Neuronal stem cell (in vitro differentiated cells): Measurements from ENCODE around the gene LTBP3. TPM values are rescaled to one million over a fixed set of nuclear protein-coding genes. Genes with fewer than 3 reads are reported as not detected.

Experiments used
- DNase-seq: peaks from one replicate; pipeline ENCODE4 v3.0.0-alpha.2; 2013; ENCODE audit warnings: low spot score
- H2AFZ ChIP-seq: one replicate; pipeline ENCODE4 v1.6.1; 2013; ENCODE audit warnings: mild to moderate bottlenecking, low read length, inconsistent platforms
- H2AK5ac ChIP-seq: 2 replicates; pipeline ENCODE4 v1.6.1; 2013; ENCODE audit warnings: low read depth, mild to moderate bottlenecking, inconsistent platforms, low read length, moderate library complexity, mixed read lengths
- H2BK120ac ChIP-seq: 2 replicates; pipeline ENCODE4 v1.6.1; 2013; ENCODE audit warnings: low read depth, mild to moderate bottlenecking, inconsistent platforms, low read length, moderate library complexity, mixed read lengths
- H2BK12ac ChIP-seq: one replicate; pipeline ENCODE4 v1.6.1; 2013; ENCODE audit warnings: low read length, inconsistent platforms
- H2BK15ac ChIP-seq: 2 replicates; pipeline ENCODE4 v1.6.1; 2013; ENCODE audit warnings: mild to moderate bottlenecking, low read length, inconsistent platforms, mixed read lengths
- H2BK5ac ChIP-seq: one replicate; pipeline ENCODE4 v1.6.1; 2013; ENCODE audit warnings: inconsistent platforms, mild to moderate bottlenecking, low read length, moderate library complexity
- H3K14ac ChIP-seq: one replicate; pipeline ENCODE4 v1.6.1; 2013; ENCODE audit warnings: low read length, inconsistent platforms
- H3K18ac ChIP-seq: 2 replicates; pipeline ENCODE4 v1.6.1; 2013; ENCODE audit warnings: low read length, inconsistent platforms
- H3K23ac ChIP-seq: 2 replicates; pipeline ENCODE4 v1.6.1; 2013; ENCODE audit warnings: low read depth, mild to moderate bottlenecking, mixed read lengths, low read length, inconsistent platforms; ENCODE audit not compliant: poor library complexity
- H3K27ac ChIP-seq: replicated peaks from 3 replicates; pipeline ENCODE4 v1.5.1; 2013; ENCODE audit warnings: low read length, inconsistent platforms
- H3K27me3 ChIP-seq, 3 experiments: 2 replicates each; pipeline ENCODE4 v1.6.1; 2013; ENCODE audit warnings: low read length in 3 of 3, mild to moderate bottlenecking in 2 of 3, inconsistent platforms in 1 of 3, low read depth in 1 of 3, mixed read lengths in 1 of 3, moderate library complexity in 1 of 3; ENCODE audit not compliant: control insufficient read depth in 3 of 3, insufficient read depth in 3 of 3
- H3K36me3 ChIP-seq, 2 donors: replicated peaks in 1 of 2; 2 replicates each; pipeline ENCODE4 v1.6.1; 2013; ENCODE audit warnings: low read length in 2 of 2; ENCODE audit not compliant: control insufficient read depth in 2 of 2, insufficient read depth in 2 of 2
- H3K4ac ChIP-seq: 2 replicates; pipeline ENCODE4 v1.6.1; 2013; ENCODE audit warnings: inconsistent platforms, mild to moderate bottlenecking, low read length, moderate library complexity
- H3K4me1 ChIP-seq, 2 donors: 1 replicate in 1 of 2; 2 replicates in 1 of 2; pipeline ENCODE4 v1.6.1; 2013; ENCODE audit warnings: low read length in 2 of 2, low read depth in 1 of 2; ENCODE audit not compliant: control insufficient read depth in 2 of 2, insufficient read depth in 1 of 2
- H3K4me2 ChIP-seq: one replicate; pipeline ENCODE4 v1.6.1; 2013; ENCODE audit warnings: mild to moderate bottlenecking, low read length, inconsistent platforms; ENCODE audit not compliant: insufficient read depth, poor library complexity, severe bottlenecking
- H3K4me3 ChIP-seq, 2 donors: 2 replicates each; pipeline ENCODE4 v1.5.1; 2013; ENCODE audit warnings: low read length in 2 of 2, mild to moderate bottlenecking in 2 of 2, inconsistent platforms in 1 of 2, moderate library complexity in 1 of 2
- H3K79me1 ChIP-seq: one replicate; pipeline ENCODE4 v1.6.1; 2013; ENCODE audit warnings: low read depth, mild to moderate bottlenecking, inconsistent platforms, low read length, moderate library complexity
- H3K9ac ChIP-seq: one replicate; pipeline ENCODE4 v1.6.1; 2013; ENCODE audit warnings: mild to moderate bottlenecking, low read depth, low read length, inconsistent platforms; ENCODE audit not compliant: poor library complexity
- H3K9me3 ChIP-seq, 2 donors: replicated peaks in 1 of 2; 2 replicates each; pipeline versions ENCODE3 to v1.6.1; 2013; ENCODE audit warnings: low read length in 2 of 2, mild to moderate bottlenecking in 2 of 2, inconsistent platforms in 1 of 2, low read depth in 1 of 2, mixed read lengths in 1 of 2, moderate library complexity in 1 of 2; ENCODE audit not compliant: control insufficient read depth in 2 of 2, insufficient read depth in 1 of 2
- H4K8ac ChIP-seq: one replicate; pipeline ENCODE4 v1.6.1; 2013; ENCODE audit warnings: low read depth, mild to moderate bottlenecking, inconsistent platforms, low read length, moderate library complexity
- H4K91ac ChIP-seq: one replicate; pipeline ENCODE4 v1.6.1; 2013; ENCODE audit warnings: low read length, low read depth, mild to moderate bottlenecking, inconsistent platforms; ENCODE audit not compliant: poor library complexity
- WGBS, 2 donors: extraction: QIAGEN DNeasy Blood & Tissue Kit; methylation state at CpG; one replicate each; pipeline ENCODE4 v1.1.7; 2013; ENCODE audit warnings: missing lambda C conversion rate in 2 of 2, mixed read lengths in 1 of 2; ENCODE audit not compliant: insufficient read length in 2 of 2, insufficient replicate concordance in 1 of 2; ENCODE audit errors: extremely low coverage in 2 of 2; 5-methylcytosine and 5-hydroxymethylcytosine counted together
- polyA plus RNA-seq, 2 experiments: library from polyadenylated mRNA; stranded (reverse); fragments of 200-250 nt; gene quantifications; one replicate each; pipeline ENCODE4 v1.2.3, GENCODE V29; 2013

LTBP3 gene
- 8.7 TPM for polyA plus RNA-seq (2013, experiment 1 of 2)
- polyA plus RNA-seq (2013, experiment 2 of 2) = 8.6 TPM

- H3K4me3 ChIP-seq = peak within 1 kb of the TSS; percentile 64 to 81
- H4K91ac ChIP-seq = peak within 1 kb of the TSS; percentile 20
- peak within 1 kb of the TSS; percentile 61 for H3K23ac ChIP-seq
- peak within 1 kb of the TSS; percentile 91 for H2AK5ac ChIP-seq
- peak within 1 kb of the TSS; percentile 89 for H2BK5ac ChIP-seq
- H2BK12ac ChIP-seq = peak within 1 kb of the TSS; percentile 58
- peaks cover 38 to 45% of the 10 kb centered on the region in 2 donors for H3K4me1 ChIP-seq
- H3K4me2 ChIP-seq = peak within 1 kb of the TSS; percentile 96
- no peak within 1 kb of the TSS for H4K8ac ChIP-seq
- DNase-seq = no peak
- no CpG with 5 or more reads among the region's 79 CpGs for whole genome bisulfite sequencing, 2 donors
- H2AFZ ChIP-seq = peak within 1 kb of the TSS; percentile 83
- peak within 1 kb of the TSS; percentile 72 for H3K14ac ChIP-seq
- H3K79me1 ChIP-seq = no peaks in the 10 kb centered on the region
- no peaks in the 10 kb centered on the region for H3K9me3 ChIP-seq
- peak within 1 kb of the TSS; percentile 73 for H3K9ac ChIP-seq
- H3K27me3 ChIP-seq = peaks cover 0 to 9% (median 0%) of the 10 kb centered on the region in 3 experiments
- no peaks in the 10 kb centered on the region for H3K36me3 ChIP-seq
- H3K27ac ChIP-seq = no peak within 1 kb of the TSS
- H2BK120ac ChIP-seq = peak within 1 kb of the TSS; percentile 90
- peak within 1 kb of the TSS; percentile 95 for H3K18ac ChIP-seq
- peak within 1 kb of the TSS; percentile 90 for H2BK15ac ChIP-seq
- H3K4ac ChIP-seq = peak within 1 kb of the TSS; percentile 20
Observed at GRCh38 chr11:65558002-65558929, at the start of gene LTBP3. Gene LTBP3, minus strand, starts transcription at chr11:65558359. Its CDS starts 400 bp downstream, at chr11:65557959.

GRCh38 chr11:65606876-65607613, 48.9 kb upstream of the LTBP3 start:
- peaks cover 33 to 90% of the 10 kb centered on the region in 2 donors for H3K36me3 ChIP-seq
- H3K4me3 ChIP-seq = peak overlapping the region in 1 of 2 donors; percentile 72
- no peaks in the 10 kb centered on the region for H3K9me3 ChIP-seq
- peaks cover 10 to 12% of the 10 kb centered on the region in 2 donors for H3K4me1 ChIP-seq
- H3K9ac ChIP-seq = peak overlapping the region; percentile 74
- H3K27ac ChIP-seq = no peak overlapping the region
- no peak overlapping the region for H2BK5ac ChIP-seq
- H2AK5ac ChIP-seq = peak overlapping the region; percentile 76
- peak overlapping the region; percentile 34 for H2BK15ac ChIP-seq
- H3K27me3 ChIP-seq = no peaks in the 10 kb centered on the region
- no peak overlapping the region for H4K91ac ChIP-seq
- H3K18ac ChIP-seq = peak overlapping the region; percentile 86
- no peak overlapping the region for H2AFZ ChIP-seq
- H3K4ac ChIP-seq = no peak overlapping the region
- H3K4me2 ChIP-seq = peak overlapping the region; percentile 81
- no peak overlapping the region for H4K8ac ChIP-seq
- peaks cover 3% of the 10 kb centered on the region for H3K79me1 ChIP-seq
- DNase-seq = peak; percentile 97
- H2BK12ac ChIP-seq = no peak overlapping the region
- WGBS, 2 donors = no CpG with 5 or more reads among the region's 67 CpGs
- H2BK120ac ChIP-seq = no peak overlapping the region
- peak overlapping the region; percentile 12 for H3K23ac ChIP-seq
- no peak overlapping the region for H3K14ac ChIP-seq

- Histone ChIP-seq H3K9ac (no peak overlapping the region), H3K4me2 (no peak overlapping the region), H4K91ac (no peak overlapping the region), H3K36me3 (peaks cover 30 to 84% of the 10 kb centered on the region in 2 donors), H3K23ac (no peak overlapping the region), H3K4me1 (peaks cover 0 to 8% of the 10 kb centered on the region in 2 donors), H3K18ac (no peak overlapping the region), H3K4me3 (no peak overlapping the region), H3K14ac (no peak overlapping the region), H3K79me1 (no peaks in the 10 kb centered on the region), H4K8ac (no peak overlapping the region), H3K4ac (no peak overlapping the region), H2BK5ac (no peak overlapping the region), H2AFZ (no peak overlapping the region), H3K27ac (no peak overlapping the region), H2BK12ac (no peak overlapping the region), H2BK120ac (no peak overlapping the region), H2BK15ac (no peak overlapping the region), H3K27me3 (no peaks in the 10 kb centered on the region), H3K9me3 (no peaks in the 10 kb centered on the region), H2AK5ac (no peak overlapping the region)
- WGBS, 2 donors = no CpG with 5 or more reads among the region's 1 CpG
- DNase-seq = no peak
Observed at GRCh38 chr11:65604258-65604657, 46.1 kb upstream of the LTBP3 start.

- Histone ChIP-seq H2AK5ac (no peak overlapping the region), H3K14ac (no peak overlapping the region), H3K4ac (no peak overlapping the region), H2AFZ (no peak overlapping the region), H3K4me2 (no peak overlapping the region), H2BK5ac (no peak overlapping the region), H3K9ac (peak overlapping the region; percentile 30), H4K8ac (no peak overlapping the region), H3K27ac (no peak overlapping the region), H3K36me3 (peaks cover 29 to 61% of the 10 kb centered on the region in 2 donors), H3K4me1 (no peaks in the 10 kb centered on the region), H3K4me3 (no peak overlapping the region), H3K9me3 (no peaks in the 10 kb centered on the region), H3K23ac (no peak overlapping the region), H3K27me3 (no peaks in the 10 kb centered on the region), H2BK15ac (no peak overlapping the region), H3K18ac (no peak overlapping the region), H2BK12ac (no peak overlapping the region), H4K91ac (no peak overlapping the region), H2BK120ac (no peak overlapping the region), H3K79me1 (no peaks in the 10 kb centered on the region)
- DNase-seq = no peak
- no CpG with 5 or more reads among the region's 6 CpGs for WGBS, 2 donors
Observed at GRCh38 chr11:65599955-65600246, 41.7 kb upstream of the LTBP3 start.
